T follicular helper cell (primary cell): Measurements from ENCODE around the gene SDR42E2.
"Not testable (repeated sequence)": the region's sequence is repeated elsewhere in the genome, so short reads cannot be mapped to it uniquely, and the experiment has no call there.

Source experiments
- DNase-seq: peaks from one replicate; pipeline ENCODE4 v3.0.0-alpha.2; 2020; ENCODE audit warnings: low read depth

The SDR42E2 gene

DNA sequence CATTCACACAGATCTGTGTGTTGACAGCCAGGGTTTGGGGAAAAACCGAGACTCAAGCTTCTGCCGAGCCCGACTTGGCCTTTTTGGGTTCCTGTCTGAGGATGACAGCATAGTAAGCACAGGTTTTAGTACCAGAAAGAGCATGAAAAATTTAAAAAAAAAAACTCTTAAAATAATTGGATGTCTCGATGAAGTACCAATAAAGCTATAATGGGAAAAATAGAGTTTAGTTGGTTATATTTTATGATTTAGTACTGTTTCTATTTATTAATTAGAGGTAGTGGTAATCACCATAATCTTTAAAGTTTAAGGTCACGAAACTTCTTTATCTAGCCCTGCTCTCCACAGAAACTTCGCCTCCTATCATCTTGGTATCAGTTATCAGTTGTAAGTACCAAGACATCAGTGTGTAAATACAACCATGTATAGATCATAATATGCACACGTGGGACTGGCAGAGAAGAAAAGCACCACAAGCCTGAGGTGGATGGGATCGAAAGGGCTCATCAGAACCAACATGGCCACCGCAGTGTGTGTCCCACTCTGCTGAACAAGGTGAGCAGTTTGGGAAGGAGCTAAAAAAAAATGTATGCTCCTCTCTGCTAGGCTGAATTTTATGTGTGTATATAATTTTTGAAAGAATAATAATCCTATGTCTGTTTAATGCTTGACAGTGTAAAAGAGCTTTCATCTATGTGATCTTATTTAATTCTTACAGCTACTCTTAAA, 29.4 kb downstream of the SDR42E2 start:
- no peak for DNase-seq

DNA sequence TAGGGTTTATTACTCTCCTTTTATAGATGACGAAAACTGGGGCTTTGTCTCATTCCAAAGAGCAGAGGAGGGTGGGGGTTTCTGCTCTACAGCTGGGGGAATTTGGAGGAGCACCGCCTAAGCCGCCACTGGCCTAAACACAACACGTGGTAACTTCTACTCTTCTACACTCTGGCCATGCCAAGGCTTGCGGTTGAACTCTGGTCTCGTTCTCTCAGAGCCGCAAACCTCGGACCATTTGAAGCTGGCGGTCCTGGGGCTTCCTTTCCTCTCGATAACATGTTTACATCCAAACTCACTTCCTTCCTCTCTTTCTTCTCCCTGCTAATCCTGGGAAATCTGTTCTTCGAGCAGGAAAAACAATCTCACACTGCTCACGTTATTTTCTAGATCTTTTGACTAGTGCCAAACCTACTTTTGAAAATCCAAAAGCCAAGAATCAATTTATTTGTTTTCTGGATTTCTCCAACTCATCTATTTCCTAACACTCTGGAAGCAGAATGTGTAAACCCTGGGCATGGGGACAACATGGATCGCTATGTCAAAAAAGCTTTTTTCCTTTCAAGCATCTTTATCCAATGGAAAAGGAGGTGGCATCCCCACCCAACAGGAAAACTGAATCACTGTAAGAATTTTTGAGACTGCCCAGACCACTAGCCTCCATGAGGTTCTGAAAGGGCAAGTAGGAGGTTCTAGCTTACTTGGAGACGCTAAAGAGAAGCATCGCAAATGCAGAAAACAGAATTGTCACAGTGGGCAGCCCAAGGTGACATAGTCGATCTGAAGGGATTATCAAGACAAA, 30.2 kb downstream of the SDR42E2 start:
- DNase-seq = peak; percentile 75

DNA sequence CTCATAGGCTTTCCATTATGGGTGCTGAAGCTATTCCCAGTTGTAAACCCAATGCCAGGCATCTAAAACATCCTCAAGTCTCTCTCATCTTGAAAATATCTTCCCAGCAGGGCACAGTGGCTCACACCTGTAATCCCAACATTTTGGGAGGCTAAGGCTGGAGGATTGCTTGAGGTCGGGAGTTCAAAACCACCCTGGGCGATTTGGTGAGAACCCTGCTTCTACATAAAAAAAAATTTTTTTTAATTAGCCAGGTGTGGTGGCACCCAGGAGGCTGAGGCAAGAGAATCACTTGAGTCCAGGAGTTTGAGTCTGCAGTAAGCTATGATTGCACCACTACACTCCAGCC, 30.7 kb downstream of the SDR42E2 start:
- no peak for DNase-seq

DNA sequence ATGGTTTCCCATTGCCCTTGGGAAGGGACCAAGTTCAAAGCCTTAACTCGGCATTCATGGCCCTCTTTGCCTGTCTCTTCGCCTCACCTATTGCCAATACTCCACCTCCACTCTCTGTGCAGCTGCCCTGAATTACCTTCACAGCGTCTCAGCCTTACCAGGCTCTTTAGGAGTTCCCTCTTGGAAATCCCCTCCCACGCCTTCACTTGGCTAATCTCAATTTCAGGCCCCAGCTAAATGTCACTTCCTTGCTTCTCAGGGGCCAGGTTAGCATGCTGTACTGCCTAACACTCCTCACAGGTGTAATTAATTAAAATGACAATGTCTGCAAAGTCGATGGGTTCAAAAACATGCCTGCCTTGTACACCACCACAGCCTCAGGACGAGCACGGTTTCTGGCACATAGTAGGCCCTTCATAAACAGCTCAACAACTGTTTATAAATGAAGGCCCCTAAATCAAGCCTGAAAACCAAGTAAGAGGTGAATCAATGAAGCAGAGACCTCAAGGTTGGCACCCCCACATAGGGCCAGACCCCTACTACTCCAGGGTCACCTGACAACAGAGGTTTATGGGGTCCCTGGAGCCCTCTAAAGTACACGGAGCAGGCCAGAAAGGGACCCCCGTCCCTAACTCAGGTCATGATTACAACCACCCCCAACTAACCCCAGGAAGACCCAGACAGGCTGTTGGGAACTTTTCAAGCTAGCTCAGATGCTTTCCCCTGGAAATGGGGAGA, 32.6 kb downstream of the SDR42E2 start:
- DNase-seq = no peak

DNA sequence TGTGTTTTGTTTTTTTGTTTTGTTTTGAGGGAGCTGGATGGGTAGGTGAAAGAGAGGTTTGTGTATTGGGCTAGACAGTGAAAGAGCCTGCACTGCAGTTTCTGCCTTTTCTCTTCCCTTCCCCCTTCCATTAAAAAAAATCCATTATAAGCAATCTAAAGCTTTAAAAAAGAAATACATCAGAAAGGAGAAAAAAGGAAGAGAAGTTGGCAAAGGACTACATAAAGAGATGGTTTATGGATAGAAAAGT, 33.1 kb downstream of the SDR42E2 start:
- DNase-seq = no peak

DNA sequence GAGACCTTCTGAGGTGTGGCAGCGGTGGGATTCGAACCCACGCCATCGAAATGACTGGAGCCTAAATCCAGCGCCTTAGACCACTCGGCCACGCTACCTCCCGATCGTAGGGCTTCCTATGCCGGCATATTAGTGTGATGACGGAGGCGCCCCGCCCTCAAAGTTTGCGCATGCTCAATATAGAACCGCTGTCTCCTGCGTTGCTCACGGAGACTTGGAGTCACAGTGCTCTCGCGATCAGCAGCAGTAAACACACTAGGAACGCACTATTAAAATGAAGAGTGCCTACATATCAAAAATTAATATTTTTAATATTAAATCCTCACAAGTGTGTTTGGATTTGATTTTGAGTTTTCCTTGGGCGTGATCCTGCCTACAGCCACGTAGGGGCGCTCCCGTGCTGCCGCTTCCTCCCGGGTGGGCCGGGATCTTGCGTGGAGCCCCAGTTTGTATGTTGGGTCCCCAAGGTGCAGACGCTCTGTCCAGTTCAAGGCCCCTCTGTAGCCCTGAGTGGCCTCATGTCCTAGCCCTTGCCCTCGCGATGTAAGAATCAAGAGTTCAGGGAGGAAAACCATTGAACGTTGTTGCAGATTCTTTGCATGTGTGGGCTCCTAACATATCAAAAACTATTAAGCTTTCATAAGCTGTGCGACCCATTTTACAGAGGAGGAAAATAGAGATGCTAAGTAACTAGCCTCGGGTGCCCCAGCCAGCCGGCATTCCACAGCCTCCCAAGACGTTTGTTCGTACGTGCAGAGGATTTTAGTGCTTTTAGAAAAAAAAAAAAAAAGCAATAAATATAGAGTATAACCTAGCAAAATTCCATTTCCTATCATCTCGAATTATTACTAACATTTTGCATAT, 33.6 kb downstream of the SDR42E2 start:
- DNase-seq = peak; percentile 80

DNA sequence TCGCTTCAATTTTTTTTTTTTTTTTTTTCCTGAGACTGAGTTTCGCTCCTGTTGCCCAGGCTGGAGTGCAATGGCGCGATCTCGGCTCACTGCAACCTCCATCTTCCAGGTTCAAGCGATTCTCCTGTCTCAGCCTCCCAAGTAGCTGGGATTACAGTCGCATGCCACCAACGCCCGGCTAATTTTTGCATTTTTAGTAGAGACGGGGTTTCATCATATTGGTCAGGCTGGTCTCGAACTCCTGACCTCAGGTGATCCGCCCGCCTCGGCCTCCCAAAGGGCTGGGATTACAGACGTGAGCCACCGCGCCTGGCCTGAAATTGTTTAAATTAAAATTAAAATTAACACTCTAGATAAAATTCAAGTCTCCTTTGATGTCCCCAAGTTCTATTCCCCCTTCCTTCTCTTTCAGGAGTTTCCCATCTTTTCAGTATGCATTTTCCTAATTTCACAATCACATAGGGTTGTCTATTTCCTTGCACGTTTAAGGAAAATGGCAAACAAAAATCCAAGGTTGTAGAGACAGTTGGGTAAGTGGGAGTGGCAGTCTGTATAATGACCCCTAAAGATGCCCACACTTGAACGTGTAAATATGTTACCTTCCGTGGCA, 34.4 kb downstream of the SDR42E2 start:
- not testable (repeated sequence) for DNase-seq

DNA sequence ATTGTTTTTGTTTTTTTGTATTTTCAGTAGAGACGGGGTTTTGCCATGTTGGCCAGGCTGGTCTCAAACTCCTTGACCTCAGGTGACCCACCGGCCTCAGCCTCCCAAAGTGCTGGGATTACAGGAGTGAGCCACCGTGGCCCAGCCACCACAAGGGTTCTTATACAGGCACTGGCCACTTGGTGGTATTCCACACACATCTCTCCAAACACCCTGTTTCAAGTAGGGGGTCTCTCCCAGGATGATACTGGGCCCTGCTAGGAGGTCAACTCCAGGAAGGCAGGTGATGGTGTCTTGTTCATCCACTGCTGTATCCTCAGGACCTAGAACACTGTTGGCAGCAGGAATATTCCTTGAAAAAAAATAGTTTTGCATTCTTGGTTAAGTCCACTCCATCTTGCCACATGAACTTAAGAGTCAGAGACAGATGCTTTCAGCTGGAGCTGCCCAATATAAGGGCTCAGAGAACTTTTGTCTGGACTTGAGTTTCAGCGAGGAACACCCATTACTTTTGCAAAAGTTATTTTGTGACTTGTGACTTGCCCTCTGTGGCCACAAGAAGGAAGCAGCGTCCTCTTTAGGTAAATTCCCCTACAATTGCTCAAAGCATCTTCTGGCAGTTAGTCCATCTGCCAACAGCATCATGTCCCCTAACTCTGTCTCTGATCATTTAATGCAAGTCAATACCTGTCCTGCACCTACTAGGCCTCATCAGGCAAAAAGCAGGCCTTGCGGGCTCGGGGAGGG, 36.4 kb downstream of the SDR42E2 start:
- no peak for DNase-seq

DNA sequence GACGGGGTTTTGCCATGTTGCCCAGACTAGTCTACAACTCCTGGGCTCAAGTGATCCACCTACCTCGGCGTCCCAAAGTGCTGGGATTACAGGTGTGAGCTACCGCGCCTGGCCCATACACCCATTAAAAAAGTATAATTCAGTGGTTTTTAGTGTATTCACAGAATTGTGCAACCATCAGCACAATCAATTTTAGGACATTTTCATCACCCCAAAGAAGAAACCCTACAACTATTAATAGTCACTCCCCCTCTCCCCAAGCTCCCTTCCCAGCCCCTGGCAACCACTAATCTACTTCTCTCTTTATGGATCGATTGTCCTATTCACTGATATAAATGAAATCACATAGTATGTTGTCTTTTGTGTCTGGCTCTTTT, 39.9 kb downstream of the SDR42E2 start:
- no peak for DNase-seq

DNA sequence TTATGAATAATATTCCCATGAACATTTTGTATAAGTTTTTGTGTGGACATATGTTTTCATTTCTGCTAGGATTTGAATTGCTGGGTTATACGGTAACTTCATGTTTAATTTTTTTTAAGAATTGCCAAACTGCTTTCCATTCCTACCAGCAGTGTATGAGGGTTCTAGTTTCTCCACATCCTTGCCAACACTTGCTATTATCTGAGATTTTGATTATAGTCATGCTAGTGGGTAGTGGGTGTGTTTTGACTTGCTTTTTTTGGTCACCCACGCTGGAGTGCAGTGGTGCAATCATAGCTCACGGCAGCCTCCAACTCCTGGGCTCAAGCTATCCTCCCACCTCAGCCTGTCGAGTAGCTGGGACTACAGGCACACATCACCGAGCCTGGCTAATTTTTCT, 40.8 kb downstream of the SDR42E2 start:
- DNase-seq = no peak

DNA sequence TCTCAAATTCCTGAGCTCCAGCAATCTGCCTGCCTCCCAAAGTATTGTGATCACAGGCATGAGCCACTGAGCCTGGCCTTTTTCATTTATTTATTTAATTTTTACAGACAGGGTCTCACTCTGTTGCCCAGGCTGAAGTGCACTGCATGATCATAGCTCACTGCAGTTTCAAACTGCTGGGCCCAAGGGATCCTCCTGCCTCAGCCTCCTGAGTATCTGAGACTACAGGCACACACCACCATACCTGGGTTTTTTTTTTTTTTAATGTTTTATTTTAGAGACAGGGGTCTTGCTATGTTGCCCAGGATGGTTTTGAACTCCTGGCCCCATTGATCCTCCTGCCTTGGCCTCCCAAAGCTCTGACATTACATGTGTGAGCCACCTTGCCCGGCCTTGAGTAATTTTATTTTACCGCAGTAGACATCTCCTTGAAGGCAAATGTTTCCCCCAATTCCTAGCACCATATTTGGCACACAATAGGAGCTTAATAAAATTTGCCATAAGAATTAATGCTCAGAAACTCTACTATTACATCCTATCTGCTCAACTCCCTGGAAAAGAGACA, 41.9 kb downstream of the SDR42E2 start:
- no peak for DNase-seq

DNA sequence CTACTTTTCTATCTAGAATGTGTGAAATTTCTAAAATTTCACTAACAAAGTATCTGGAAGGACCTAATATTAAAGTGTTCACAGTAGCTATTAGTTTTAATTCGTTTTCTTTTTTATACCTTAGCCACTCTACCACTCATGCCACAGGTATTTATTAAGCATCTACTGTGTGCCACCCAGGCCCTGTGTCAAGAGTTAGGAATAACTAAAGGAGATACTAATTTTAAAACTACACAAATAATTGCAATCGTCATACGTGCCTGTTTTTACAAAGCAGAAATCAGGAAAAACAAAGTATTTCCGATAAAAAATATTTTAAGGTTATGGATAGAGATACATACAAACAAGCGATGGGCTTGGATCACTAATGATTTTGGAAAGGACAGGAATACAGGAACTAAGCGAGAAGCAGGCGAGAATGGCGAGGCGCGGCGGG, 43.3 kb downstream of the SDR42E2 start:
- no peak for DNase-seq

DNA sequence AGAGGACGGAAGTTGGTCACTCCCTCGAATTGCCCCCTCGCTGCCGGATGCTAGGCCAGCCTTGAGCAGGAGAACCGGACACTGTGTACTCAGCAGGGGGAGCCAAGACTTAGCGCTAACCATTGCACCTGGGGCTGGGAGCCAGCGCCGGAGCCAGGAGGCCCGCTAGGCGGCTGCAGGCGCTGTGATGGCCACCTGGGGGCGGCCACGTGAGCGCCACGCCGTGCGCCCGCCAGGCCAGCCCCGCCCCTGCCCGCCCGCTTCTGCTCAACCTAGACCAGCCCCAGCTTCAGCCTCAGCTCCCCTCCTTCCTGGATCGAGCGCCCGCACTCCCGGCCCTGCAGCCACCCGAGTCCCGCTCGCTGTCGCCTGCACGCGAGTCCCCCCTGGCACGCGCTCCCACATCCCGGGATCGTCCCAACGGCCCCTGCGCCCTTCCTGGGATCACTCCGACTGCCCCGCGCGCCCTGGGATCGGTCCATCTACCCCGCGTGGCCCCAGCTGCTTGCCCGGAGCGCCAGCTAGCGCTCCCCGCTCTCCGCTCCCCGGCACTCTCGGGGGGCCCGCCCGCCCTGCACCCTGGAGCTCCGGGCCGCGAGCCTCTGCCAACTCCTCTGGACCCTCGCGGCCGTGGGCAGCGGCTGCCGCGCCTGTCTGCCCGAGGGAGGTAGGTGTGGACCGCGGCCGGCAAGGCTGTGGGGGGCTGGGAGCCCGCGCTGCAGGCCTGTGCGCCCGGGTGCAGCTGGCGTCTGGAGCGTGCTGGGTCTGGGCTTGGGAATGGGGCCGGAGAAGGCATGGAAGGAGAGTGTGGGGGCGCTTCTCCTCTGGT, 43.9 kb downstream of the SDR42E2 start, which contains the start of gene EEF2K:
Gene EEF2K, plus strand, starts transcription at position 266 of the 829 bp plus-strand sequence. CDS start 19,452 bp downstream, outside the sequence.
- peak; percentile 69 for DNase-seq

DNA sequence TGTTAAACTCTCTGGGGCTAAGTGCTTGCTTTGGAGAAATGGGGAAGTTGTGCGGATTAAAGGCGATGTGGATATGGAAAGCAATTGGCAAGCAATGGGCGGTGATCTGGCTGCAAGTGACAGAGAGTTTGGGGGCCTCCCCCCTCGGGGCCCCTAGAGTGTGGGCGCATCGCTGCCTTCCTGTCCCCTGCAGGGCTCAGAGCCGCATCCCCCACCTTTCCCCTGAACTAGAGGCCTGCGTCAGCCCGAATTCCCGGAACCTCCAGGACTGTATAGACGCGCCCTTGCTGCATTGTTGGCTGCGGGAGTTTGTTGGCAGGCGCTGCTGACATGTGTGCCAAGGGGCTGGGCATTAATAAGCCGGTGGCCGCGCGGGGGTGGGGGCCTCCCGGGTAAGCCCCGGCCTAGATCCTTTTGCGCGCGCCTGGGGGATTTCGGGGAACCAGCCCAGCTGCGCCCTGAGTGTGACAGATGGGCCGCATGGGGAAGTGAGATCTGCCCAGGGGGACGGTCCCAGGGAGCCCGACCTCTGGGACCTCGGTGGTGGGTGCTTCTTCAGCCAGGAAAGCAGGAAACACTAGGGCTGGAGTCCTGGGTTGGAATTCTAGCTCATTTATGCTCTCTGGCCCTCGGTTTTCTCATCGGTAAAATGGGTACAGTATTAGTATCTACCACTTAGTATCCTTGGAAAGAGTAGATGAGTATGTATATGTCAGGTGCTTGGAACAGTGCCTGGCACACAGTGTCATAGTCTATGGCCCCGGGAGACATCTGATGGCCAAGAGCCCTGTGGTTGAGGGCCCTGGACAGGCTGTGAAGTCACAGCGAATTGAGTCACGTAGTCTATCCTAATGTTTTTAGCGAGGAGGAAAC, 44.8 kb downstream of the SDR42E2 start:
- DNase-seq = no peak

DNA sequence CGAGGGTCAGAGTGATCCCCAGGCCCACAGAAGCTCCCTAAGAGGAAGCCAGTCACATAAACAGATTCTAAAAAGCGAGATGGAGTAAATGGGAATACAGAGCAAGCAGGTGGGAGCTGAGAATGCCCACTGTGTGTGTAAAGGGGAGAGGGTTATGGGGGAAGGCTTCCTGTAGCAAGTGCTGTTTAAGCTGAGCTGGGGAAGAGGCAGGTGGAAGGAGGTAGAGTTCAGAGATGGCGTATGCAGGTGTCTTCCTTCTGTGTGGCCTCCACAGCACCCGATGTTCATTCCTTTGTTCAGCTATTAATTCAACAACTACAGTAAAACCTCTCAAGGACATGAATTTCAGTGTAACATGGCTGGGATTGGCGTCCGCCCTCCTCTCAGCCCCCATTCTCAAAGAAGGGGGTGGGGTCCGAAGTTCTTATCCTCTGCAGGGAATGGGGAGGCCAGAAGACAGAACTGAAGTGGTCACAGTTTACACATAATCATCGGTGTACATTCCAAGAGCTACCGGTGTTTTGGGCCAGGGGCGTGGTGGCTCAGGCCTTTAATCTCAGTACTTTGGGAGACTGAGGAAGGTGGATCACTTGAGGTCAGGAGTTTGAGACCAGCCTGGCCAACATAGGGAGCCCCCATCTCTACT, 45.5 kb downstream of the SDR42E2 start:
- no peak for DNase-seq

DNA sequence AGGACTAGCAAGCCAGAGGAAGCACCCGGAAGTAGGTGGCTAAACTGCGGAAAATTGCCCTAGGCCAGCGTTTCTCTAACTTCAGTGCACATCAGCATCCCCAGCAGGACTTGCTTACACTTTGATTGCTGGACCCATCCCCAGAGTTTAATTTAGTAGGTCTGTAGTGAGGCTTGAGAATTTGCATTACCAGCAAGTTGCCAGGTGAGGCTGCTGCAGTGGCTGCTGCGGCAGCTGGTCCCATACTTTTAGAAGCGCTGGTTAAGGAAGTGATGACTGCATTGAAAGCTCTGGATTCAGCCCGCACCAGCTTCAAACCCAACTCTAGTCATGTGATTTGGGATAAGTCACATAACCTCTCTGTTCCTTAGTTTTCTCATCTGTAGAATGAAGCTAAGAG, 48.0 kb downstream of the SDR42E2 start:
- no peak for DNase-seq

DNA sequence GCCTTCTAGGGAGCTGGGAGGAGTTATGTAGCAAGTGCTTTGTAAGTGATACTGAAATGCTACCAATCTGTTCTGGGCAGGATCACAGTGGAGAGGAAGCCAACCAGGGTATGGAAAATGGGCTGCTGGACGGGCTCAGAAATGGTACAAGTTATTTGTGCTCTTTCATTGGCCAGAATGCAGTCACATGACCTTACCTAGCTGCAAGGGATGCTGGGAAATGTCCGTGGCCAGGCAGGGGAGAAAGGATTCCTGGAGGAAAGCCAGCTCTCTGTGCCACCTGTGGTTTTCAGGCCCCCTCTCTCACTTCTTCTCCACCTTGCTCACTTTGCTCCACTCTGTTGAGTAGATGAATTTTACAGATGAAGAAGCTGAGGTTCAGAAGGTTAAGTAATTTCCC, 48.5 kb downstream of the SDR42E2 start:
- no peak for DNase-seq

DNA sequence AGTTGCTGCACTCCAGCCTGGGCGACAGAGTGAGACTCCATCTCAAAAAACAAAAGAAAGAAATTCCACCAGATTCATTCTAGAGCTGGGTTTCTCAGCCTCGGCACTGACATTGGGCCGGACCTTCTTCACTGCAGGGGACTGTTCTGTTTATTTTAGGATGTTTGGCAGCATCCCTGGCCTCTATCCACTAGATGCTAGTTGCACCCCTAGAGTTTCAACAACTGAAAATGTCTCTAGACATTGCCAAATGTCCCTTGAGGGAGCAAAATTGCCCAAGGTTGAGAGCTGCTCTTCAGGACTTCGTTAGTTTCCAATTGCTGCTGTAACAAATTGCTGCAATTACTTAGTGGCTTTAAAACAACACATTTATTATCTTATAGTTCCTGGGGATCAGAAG, 50.9 kb downstream of the SDR42E2 start:
- no peak for DNase-seq
